Neural cell (in vitro differentiated cells): ENCODE results near the gene SLC12A7. TPM values are rescaled to one million over a fixed set of nuclear protein-coding genes. Genes with fewer than 3 reads are reported as not detected.

ENCODE experiments used
- H2AFZ ChIP-seq: fragments of 200-600, 300-800 bp; sonication (generic), shearing (Covaris generic); 2 replicates; pipeline ENCODE4 v1.6.0; 2014; ENCODE audit warnings: low read depth, mild to moderate bottlenecking, antibody characterized with exemption, low read length, moderate library complexity
- H3F3A ChIP-seq: fragments of 200-600 bp; shearing (Covaris generic); 2 replicates; pipeline ENCODE4 v1.6.1; 2016; ENCODE audit warnings: mild to moderate bottlenecking, moderate library complexity, mixed read lengths, antibody characterized with exemption, low read length; ENCODE audit not compliant: insufficient read depth, poor library complexity, severe bottlenecking
- H3K27ac ChIP-seq: fragments of 200-600, 300-800 bp; sonication (generic), shearing (Covaris generic); 2 replicates; pipeline ENCODE4 v1.5.1; 2014; ENCODE audit warnings: mild to moderate bottlenecking, low read length, moderate library complexity
- H3K27me3 ChIP-seq: fragments of 300-800, 200-600 bp; sonication (generic), shearing (Covaris generic); 2 replicates; pipeline ENCODE4 v1.6.0; 2014; ENCODE audit warnings: mild to moderate bottlenecking, low read depth, low read length, moderate library complexity; ENCODE audit not compliant: insufficient read depth
- H3K36me3 ChIP-seq: fragments of 300-800, 200-600 bp; sonication (generic), shearing (Covaris generic); 2 replicates; pipeline ENCODE4 v1.5.1; 2014; ENCODE audit warnings: mild to moderate bottlenecking, antibody characterized with exemption, low read length, moderate library complexity; ENCODE audit not compliant: insufficient read depth
- H3K4me2 ChIP-seq: fragments of 300-800, 200-600 bp; sonication (generic), shearing (Covaris generic); 2 replicates; pipeline ENCODE4 v1.6.0; 2014; ENCODE audit warnings: mild to moderate bottlenecking, low read length
- H3K4me3 ChIP-seq: fragments of 300-800, 200-600 bp; sonication (generic), shearing (Covaris generic); 2 replicates; pipeline ENCODE4 v1.5.1; 2014; ENCODE audit warnings: mild to moderate bottlenecking, low read length, moderate library complexity
- H3K79me2 ChIP-seq: fragments of 200-600 bp; shearing (Covaris generic); replicated peaks from 2 replicates; pipeline ENCODE4 v1.6.0; 2014; ENCODE audit warnings: mild to moderate bottlenecking, low read length, moderate library complexity; ENCODE audit not compliant: insufficient read depth
- H3K9ac ChIP-seq: fragments of 300-800, 200-600 bp; sonication (generic), shearing (Covaris generic); 2 replicates; pipeline ENCODE4 v1.6.1; 2016; ENCODE audit warnings: mild to moderate bottlenecking, low read length, mixed read lengths
- H3K9me2 ChIP-seq: fragments of 200-600 bp; shearing (Covaris generic); 2 replicates; pipeline ENCODE4 v1.6.1; 2016; ENCODE audit warnings: mild to moderate bottlenecking, low read length, mixed read lengths; ENCODE audit not compliant: insufficient read depth
- H3K9me3 ChIP-seq: fragments of 200-600, 300-800 bp; sonication (generic), shearing (Covaris generic); 2 replicates; pipeline ENCODE4 v1.6.1; 2016; ENCODE audit warnings: mild to moderate bottlenecking, mixed run types, low read length, moderate library complexity, mixed read lengths
- H4K20me1 ChIP-seq: fragments of 200-600 bp; shearing (Covaris generic); 2 replicates; pipeline ENCODE4 v1.6.1; 2016; ENCODE audit warnings: mild to moderate bottlenecking, mixed run types; ENCODE audit not compliant: insufficient read depth
- EP300 ChIP-seq: fragments of 450-650 bp; conservative IDR thresholded peaks from 2 replicates; pipeline ENCODE4 v1.6.1; 2014; ENCODE audit warnings: antibody characterized with exemption, mild to moderate bottlenecking, moderate library complexity; ENCODE audit not compliant: poor library complexity, severe bottlenecking
- EZH2 ChIP-seq: fragments of 200-600, 300-800 bp; shearing (Covaris generic), sonication (generic); IDR thresholded peaks from 2 replicates; pipeline ENCODE4 v1.6.1; 2014; ENCODE audit warnings: antibody characterized with exemption, low read length, borderline replicate concordance, mild to moderate bottlenecking; ENCODE audit not compliant: insufficient read depth, poor library complexity, severe bottlenecking
- MXI1 ChIP-seq: fragments of 450-650 bp; conservative IDR thresholded peaks from 2 replicates; pipeline ENCODE4 v1.6.1; 2014; ENCODE audit warnings: antibody characterized with exemption, mild to moderate bottlenecking; ENCODE audit not compliant: poor library complexity, severe bottlenecking
- POLR2AphosphoS5 ChIP-seq: IDR thresholded peaks from 2 replicates; pipeline ENCODE4 v1.6.1; 2012
- RAD21 ChIP-seq: fragments of 450-650 bp; conservative IDR thresholded peaks from 2 replicates; pipeline ENCODE4 v1.6.1; 2014; ENCODE audit warnings: antibody characterized with exemption, mild to moderate bottlenecking, moderate library complexity
- SMC3 ChIP-seq: fragments of 450-650 bp; conservative IDR thresholded peaks from 2 replicates; pipeline ENCODE4 v1.6.1; 2014; ENCODE audit warnings: antibody characterized with exemption, mild to moderate bottlenecking, moderate library complexity; ENCODE audit not compliant: poor library complexity
- TAF1 ChIP-seq: IDR thresholded peaks from 2 replicates; pipeline ENCODE4 v1.6.1; 2012; ENCODE audit warnings: low read depth
- polyA plus RNA-seq: library from polyadenylated mRNA; depleted of rRNA; stranded (reverse); fragments of >200 nt; gene quantifications from 2 replicates; pipeline ENCODE4 v1.2.3, GENCODE V29; 2014
- TF ChIP-seq, protein P1 (sequence below): fragments of 450-650 bp; IDR thresholded peaks from 2 replicates; pipeline ENCODE4 v1.5.1; 2014; ENCODE audit warnings: antibody characterized with exemption, mild to moderate bottlenecking, moderate library complexity; ENCODE audit not compliant: poor library complexity, severe bottlenecking
- TF ChIP-seq, protein P2 (sequence below): IDR thresholded peaks from 2 replicates; pipeline ENCODE4 v1.6.1; 2012; ENCODE audit warnings: borderline replicate concordance

Gene SLC12A7
- polyA plus RNA-seq, 1 donor from 2014 or later = 4.5 TPM

DNA sequence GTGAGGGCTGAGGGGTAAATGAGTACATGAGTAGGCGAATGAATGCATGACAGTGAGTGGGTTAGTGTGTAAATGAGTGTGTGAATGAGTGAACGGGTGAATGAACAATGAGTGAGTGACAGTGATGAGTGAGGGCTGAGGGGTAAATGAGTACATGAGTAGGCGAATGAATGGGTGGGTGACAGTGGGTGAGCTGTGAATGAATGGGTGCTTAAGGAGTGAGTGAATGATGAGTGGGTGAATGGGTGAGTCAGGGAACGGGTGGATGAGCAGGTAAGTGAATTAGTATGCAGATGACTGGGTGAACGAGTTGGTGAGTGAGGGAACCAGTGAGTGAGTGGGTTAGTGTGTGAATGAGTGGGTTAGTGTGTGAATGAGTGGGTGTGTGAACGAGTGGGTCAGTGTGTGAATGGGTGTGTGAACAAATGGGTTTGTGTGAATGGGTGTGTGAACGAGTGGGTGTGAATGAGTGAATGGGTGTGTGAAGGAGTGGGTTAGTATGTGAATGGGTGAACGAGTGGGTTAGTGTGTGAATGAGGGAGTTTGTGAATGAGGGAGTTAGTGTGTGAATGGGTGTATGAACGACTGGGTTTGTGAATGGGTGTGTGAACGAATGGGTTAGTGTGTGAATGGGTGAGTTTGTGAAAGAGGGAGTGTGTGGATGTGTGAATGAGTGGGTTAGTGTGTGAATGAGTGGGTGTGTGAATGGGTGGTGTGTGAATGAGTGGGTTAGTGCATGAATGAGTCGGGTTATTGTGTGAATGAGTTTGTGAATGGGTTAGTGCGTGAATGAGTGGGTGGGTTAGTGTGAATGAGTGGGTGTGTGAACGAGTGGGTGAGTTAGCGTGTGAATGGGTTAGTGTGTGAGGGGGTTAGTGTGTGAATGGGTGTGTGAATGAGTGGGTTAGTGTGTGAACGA is 70.4 kb downstream of the SLC12A7 start:
- Histone ChIP-seq H3K9me3 (no peaks in the 10 kb centered on the region), H3K9me2 (no peaks in the 10 kb centered on the region), H3F3A (no peaks in the 10 kb centered on the region), H3K27me3 (no peaks in the 10 kb centered on the region), H4K20me1 (no peaks in the 10 kb centered on the region), H3K4me3 (no peak overlapping the region), H3K27ac (no peak overlapping the region), H3K4me2 (no peak overlapping the region), H2AFZ (no peak overlapping the region), H3K36me3 (no peaks in the 10 kb centered on the region), H3K9ac (no peak overlapping the region), H3K79me2 (no peaks in the 10 kb centered on the region)
- TF ChIP-seq, protein P1, sequence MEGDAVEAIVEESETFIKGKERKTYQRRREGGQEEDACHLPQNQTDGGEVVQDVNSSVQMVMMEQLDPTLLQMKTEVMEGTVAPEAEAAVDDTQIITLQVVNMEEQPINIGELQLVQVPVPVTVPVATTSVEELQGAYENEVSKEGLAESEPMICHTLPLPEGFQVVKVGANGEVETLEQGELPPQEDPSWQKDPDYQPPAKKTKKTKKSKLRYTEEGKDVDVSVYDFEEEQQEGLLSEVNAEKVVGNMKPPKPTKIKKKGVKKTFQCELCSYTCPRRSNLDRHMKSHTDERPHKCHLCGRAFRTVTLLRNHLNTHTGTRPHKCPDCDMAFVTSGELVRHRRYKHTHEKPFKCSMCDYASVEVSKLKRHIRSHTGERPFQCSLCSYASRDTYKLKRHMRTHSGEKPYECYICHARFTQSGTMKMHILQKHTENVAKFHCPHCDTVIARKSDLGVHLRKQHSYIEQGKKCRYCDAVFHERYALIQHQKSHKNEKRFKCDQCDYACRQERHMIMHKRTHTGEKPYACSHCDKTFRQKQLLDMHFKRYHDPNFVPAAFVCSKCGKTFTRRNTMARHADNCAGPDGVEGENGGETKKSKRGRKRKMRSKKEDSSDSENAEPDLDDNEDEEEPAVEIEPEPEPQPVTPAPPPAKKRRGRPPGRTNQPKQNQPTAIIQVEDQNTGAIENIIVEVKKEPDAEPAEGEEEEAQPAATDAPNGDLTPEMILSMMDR = no peak
- TF ChIP-seq MXI1 = no peak
- no peak for TF ChIP-seq SMC3
- no peak for TF ChIP-seq TAF1
- TF ChIP-seq EP300 = no peak
- no peak for TF ChIP-seq EZH2
- TF ChIP-seq, protein P2, sequence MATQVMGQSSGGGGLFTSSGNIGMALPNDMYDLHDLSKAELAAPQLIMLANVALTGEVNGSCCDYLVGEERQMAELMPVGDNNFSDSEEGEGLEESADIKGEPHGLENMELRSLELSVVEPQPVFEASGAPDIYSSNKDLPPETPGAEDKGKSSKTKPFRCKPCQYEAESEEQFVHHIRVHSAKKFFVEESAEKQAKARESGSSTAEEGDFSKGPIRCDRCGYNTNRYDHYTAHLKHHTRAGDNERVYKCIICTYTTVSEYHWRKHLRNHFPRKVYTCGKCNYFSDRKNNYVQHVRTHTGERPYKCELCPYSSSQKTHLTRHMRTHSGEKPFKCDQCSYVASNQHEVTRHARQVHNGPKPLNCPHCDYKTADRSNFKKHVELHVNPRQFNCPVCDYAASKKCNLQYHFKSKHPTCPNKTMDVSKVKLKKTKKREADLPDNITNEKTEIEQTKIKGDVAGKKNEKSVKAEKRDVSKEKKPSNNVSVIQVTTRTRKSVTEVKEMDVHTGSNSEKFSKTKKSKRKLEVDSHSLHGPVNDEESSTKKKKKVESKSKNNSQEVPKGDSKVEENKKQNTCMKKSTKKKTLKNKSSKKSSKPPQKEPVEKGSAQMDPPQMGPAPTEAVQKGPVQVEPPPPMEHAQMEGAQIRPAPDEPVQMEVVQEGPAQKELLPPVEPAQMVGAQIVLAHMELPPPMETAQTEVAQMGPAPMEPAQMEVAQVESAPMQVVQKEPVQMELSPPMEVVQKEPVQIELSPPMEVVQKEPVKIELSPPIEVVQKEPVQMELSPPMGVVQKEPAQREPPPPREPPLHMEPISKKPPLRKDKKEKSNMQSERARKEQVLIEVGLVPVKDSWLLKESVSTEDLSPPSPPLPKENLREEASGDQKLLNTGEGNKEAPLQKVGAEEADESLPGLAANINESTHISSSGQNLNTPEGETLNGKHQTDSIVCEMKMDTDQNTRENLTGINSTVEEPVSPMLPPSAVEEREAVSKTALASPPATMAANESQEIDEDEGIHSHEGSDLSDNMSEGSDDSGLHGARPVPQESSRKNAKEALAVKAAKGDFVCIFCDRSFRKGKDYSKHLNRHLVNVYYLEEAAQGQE = no peak
- TF ChIP-seq RAD21 = no peak
- no peak for TF ChIP-seq POLR2AphosphoS5

DNA sequence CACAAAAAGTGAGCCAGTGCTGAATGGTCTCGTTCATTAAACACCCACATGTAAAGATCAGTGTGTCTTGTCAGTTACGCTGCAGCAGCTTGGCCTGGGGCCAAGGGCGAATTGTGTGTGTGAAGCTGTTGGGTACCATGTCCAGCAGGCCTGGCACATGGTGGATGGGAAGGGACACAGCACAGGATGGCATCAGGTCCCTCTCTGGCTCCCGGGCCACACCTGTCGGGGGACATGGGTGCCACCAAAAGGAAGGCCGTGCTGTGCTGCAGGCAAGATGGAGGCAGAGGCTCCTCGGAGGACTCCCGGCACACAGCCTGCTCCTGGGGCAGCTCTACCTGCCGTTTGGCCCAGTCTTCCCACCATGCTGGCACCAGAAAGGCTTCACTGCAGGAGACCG is 71.3 kb downstream of the SLC12A7 start:
- Histone ChIP-seq H3K4me2 (no peak overlapping the region), H3K79me2 (no peaks in the 10 kb centered on the region)
- no peak for TF ChIP-seq EP300
- TF ChIP-seq EZH2 = no peak
- no peak for TF ChIP-seq TAF1
- no peak for TF ChIP-seq RAD21
- no peak for TF ChIP-seq POLR2AphosphoS5
- no peak for TF ChIP-seq MXI1

More for the DNA sequence above, 71.3 kb downstream of the SLC12A7 start:
- Histone ChIP-seq H3K9me2 (no peaks in the 10 kb centered on the region), H2AFZ (no peak overlapping the region), H3K9ac (no peak overlapping the region), H4K20me1 (no peaks in the 10 kb centered on the region), H3F3A (no peaks in the 10 kb centered on the region), H3K27me3 (no peaks in the 10 kb centered on the region), H3K27ac (no peak overlapping the region), H3K9me3 (no peaks in the 10 kb centered on the region), H3K4me3 (no peak overlapping the region), H3K36me3 (no peaks in the 10 kb centered on the region)
